Peyer's patch (tissue), 4 donors: ENCODE data around the gene WDFY4. TPM values are rescaled to one million over a fixed set of nuclear protein-coding genes. Genes with fewer than 3 reads are reported as not detected.

Experiments used
- DNase-seq, 3 donors: peaks; one replicate each; pipeline ENCODE4 v3.0.0-alpha.2; 2017 to 2019
- H3K27ac ChIP-seq, 4 donors: fragments of 200-600 bp; sonication (generic); one replicate each; pipeline ENCODE4 v1.5.1; 2016 to 2019
- H3K27me3 ChIP-seq, 2 donors: fragments of 200-600 bp; sonication (generic); one replicate each; pipeline ENCODE4 v1.5.1; 2019
- H3K36me3 ChIP-seq, 3 donors: fragments of 200-600 bp; sonication (generic); one replicate each; pipeline ENCODE4 v1.5.1; 2016 to 2019
- H3K4me1 ChIP-seq, 4 donors: fragments of 200-600 bp; sonication (generic); one replicate each; pipeline ENCODE4 v1.5.1; 2016 to 2019
- H3K4me3 ChIP-seq, 4 donors: fragments of 200-600 bp; sonication (generic); 1 replicate in 3 of 4; 2 replicates in 1 of 4; pipeline ENCODE4 v1.5.1; 2016 to 2019; ENCODE audit warnings: mild to moderate bottlenecking in 1 of 4
- H3K9me3 ChIP-seq, 4 donors: fragments of 200-600 bp; sonication (generic); one replicate each; pipeline ENCODE4 v1.5.1; 2016 to 2019; ENCODE audit warnings: mild to moderate bottlenecking in 1 of 4
- POLR2A ChIP-seq, 2 donors: fragments of 450-650 bp; IDR thresholded peaks; one replicate each; pipeline ENCODE4 v1.5.1; 2017; ENCODE audit warnings: antibody characterized with exemption in 2 of 2, mild to moderate bottlenecking in 2 of 2, moderate library complexity in 2 of 2
- total RNA-seq, 4 donors: library from RNA; depleted of rRNA; stranded (reverse); fragments of >200 nt; gene quantifications; one replicate each; pipeline ENCODE4 v1.1.0, GENCODE V29; 2016
- TF ChIP-seq, protein P1 (sequence below), 6 experiments: fragments of 450-650 bp in 4 of 6; fragments of 200-600 bp in 2 of 6; sonication (generic) in 1 of 6; IDR thresholded peaks; one replicate each; pipeline ENCODE4 v1.5.1; 2017 to 2019; ENCODE audit warnings: antibody characterized with exemption in 6 of 6, mild to moderate bottlenecking in 3 of 6, moderate library complexity in 1 of 6

Gene WDFY4
- total RNA-seq, 4 donors from 2014 or later = 0.53 to 102 (median 4.6) TPM

DNA sequence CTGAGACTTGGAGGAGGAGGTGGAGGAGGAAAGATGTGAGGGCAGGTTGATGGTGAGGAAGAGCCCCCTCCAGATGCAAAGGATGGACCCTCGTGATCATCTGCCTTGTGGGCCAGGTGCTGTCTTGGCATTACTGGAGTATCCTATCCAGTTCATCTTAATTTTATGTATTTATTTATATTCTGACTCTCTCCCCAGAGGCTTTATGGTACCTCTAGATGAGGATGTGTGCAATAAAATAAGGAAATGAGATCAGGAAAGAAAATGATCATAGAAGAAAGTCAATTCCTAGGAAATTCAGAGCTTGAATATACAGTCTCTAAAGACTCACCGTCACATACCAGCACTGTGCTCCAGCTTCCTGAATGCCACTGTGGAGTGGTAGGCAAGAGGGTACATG lies 160.8 kb downstream of the WDFY4 start:
- DNase-seq = no peak
- no peaks in the 10 kb centered on the region for H3K4me1 ChIP-seq
- H3K9me3 ChIP-seq = no peaks in the 10 kb centered on the region
- no peaks in the 10 kb centered on the region for H3K36me3 ChIP-seq
- no peaks in the 10 kb centered on the region for H3K27me3 ChIP-seq
- H3K4me3 ChIP-seq = no peak overlapping the region
- TF ChIP-seq, protein P1, sequence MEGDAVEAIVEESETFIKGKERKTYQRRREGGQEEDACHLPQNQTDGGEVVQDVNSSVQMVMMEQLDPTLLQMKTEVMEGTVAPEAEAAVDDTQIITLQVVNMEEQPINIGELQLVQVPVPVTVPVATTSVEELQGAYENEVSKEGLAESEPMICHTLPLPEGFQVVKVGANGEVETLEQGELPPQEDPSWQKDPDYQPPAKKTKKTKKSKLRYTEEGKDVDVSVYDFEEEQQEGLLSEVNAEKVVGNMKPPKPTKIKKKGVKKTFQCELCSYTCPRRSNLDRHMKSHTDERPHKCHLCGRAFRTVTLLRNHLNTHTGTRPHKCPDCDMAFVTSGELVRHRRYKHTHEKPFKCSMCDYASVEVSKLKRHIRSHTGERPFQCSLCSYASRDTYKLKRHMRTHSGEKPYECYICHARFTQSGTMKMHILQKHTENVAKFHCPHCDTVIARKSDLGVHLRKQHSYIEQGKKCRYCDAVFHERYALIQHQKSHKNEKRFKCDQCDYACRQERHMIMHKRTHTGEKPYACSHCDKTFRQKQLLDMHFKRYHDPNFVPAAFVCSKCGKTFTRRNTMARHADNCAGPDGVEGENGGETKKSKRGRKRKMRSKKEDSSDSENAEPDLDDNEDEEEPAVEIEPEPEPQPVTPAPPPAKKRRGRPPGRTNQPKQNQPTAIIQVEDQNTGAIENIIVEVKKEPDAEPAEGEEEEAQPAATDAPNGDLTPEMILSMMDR (IDR thresholded peaks at IDR 0.05) = no peak
- no peak for TF ChIP-seq POLR2A (IDR thresholded peaks at IDR 0.05)
- no peak overlapping the region for H3K27ac ChIP-seq

- H3K36me3 ChIP-seq = no peaks in the 10 kb centered on the region
- no peak overlapping the region for H3K27ac ChIP-seq
- H3K4me1 ChIP-seq = no peaks in the 10 kb centered on the region
- TF ChIP-seq, protein P1 (IDR thresholded peaks at IDR 0.05) = no peak
- no peak for TF ChIP-seq POLR2A (IDR thresholded peaks at IDR 0.05)
- H3K9me3 ChIP-seq = no peaks in the 10 kb centered on the region
- DNase-seq = no peak
- H3K27me3 ChIP-seq = no peaks in the 10 kb centered on the region
- H3K4me3 ChIP-seq = no peak overlapping the region
Observed at GRCh38 chr10:48847691-48848090, 163.0 kb downstream of the WDFY4 start.

GRCh38 chr10:48856855-48857254 lies 172.2 kb downstream of the WDFY4 start:
- no peaks in the 10 kb centered on the region for H3K4me1 ChIP-seq
- no peak overlapping the region for H3K4me3 ChIP-seq
- H3K9me3 ChIP-seq = no peaks in the 10 kb centered on the region
- no peak for DNase-seq
- TF ChIP-seq POLR2A (IDR thresholded peaks at IDR 0.05) = no peak
- TF ChIP-seq, protein P1 (IDR thresholded peaks at IDR 0.05) = no peak
- H3K27ac ChIP-seq = no peak overlapping the region
- no peaks in the 10 kb centered on the region for H3K27me3 ChIP-seq
- H3K36me3 ChIP-seq = no peaks in the 10 kb centered on the region

DNA sequence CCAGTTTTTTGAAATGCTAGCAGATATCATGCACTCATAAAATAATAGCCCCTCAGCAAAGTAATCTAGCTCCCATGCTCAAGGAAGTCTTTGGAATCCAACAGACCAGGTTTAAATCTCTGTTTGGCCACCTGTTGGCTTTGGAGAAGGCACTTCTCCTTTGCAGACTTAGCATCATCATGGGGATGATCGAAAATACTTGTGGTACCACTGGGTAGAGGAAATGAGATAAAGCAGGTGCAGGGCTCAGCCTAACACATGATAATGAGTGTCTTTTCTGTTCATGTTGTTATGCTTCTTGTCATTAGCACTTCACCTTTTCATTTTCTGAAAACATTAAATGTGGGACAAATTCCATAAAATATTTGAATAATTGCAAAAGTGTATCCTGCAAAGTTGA lies 187.6 kb downstream of the WDFY4 start:
- H3K4me1 ChIP-seq = no peaks in the 10 kb centered on the region
- TF ChIP-seq, protein P1 (IDR thresholded peaks at IDR 0.05) = no peak
- TF ChIP-seq POLR2A (IDR thresholded peaks at IDR 0.05) = no peak
- H3K4me3 ChIP-seq = no peak overlapping the region
- DNase-seq = no peak
- H3K36me3 ChIP-seq = no peaks in the 10 kb centered on the region
- no peak overlapping the region for H3K27ac ChIP-seq
- H3K27me3 ChIP-seq = no peaks in the 10 kb centered on the region
- H3K9me3 ChIP-seq = no peaks in the 10 kb centered on the region

DNA sequence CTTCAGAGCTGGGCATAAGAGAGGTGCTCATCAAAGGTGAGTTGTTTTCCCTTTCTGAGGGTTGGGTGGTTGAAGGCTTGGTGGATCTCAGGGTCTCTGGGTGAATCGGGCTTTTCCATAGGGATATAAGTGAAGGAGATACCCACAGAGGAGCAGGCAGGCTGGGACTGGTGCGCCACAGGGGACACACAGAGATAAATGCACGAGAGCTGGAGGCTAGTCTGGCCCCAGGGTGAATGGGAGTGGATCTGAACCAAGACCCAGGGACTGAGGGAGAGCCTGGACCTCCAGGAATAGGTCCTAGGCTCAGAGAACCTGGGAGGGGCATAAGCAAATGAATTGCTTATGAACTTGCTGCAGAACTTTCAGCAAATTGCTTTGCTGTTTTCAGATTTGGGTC lies 193.4 kb downstream of the WDFY4 start:
- no peaks in the 10 kb centered on the region for H3K27me3 ChIP-seq
- no peak for DNase-seq
- no peaks in the 10 kb centered on the region for H3K9me3 ChIP-seq
- no peak for TF ChIP-seq POLR2A (IDR thresholded peaks at IDR 0.05)
- TF ChIP-seq, protein P1 (IDR thresholded peaks at IDR 0.05) = no peak
- H3K36me3 ChIP-seq = no peaks in the 10 kb centered on the region
- no peaks in the 10 kb centered on the region for H3K4me1 ChIP-seq
- H3K27ac ChIP-seq = no peak overlapping the region
- H3K4me3 ChIP-seq = no peak overlapping the region

- Histone ChIP-seq H3K27me3 (no peaks in the 10 kb centered on the region), H3K4me3 (no peak overlapping the region), H3K27ac (no peak overlapping the region), H3K4me1 (no peaks in the 10 kb centered on the region), H3K36me3 (no peaks in the 10 kb centered on the region), H3K9me3 (no peaks in the 10 kb centered on the region)
- TF ChIP-seq, protein P1 (IDR thresholded peaks at IDR 0.05) = no peak
- no peak for TF ChIP-seq POLR2A (IDR thresholded peaks at IDR 0.05)
- DNase-seq = no peak
Observed at GRCh38 chr10:48879451-48879850, 194.8 kb downstream of the WDFY4 start.
